ACC112 (cell line): ENCODE results near the gene UTP11.

Experiments
- H2AFZ ChIP-seq: fragments of 200-600 bp; sonication (generic); one replicate; pipeline ENCODE4 v1.6.0; 2017; ENCODE audit warnings: antibody characterized with exemption, low read length; ENCODE audit not compliant: unreplicated experiment
- H3K27ac ChIP-seq: fragments of 200-600 bp; sonication (generic); 2 replicates; pipeline ENCODE4 v1.5.1; 2014; ENCODE audit warnings: low read depth, mild to moderate bottlenecking, antibody characterized with exemption, low read length, moderate library complexity
- H3K27me3 ChIP-seq: fragments of 200-600 bp; sonication (generic); 2 replicates; pipeline ENCODE4 v1.6.1; 2014; ENCODE audit warnings: mild to moderate bottlenecking, antibody characterized with exemption, low read length, moderate library complexity, mixed read lengths; ENCODE audit not compliant: insufficient read depth
- H3K36me3 ChIP-seq: fragments of 200-600 bp; sonication (generic); 2 replicates; pipeline ENCODE4 v1.6.1; 2016; ENCODE audit warnings: mild to moderate bottlenecking, antibody characterized with exemption, low read length, moderate library complexity, mixed read lengths; ENCODE audit not compliant: insufficient read depth
- H3K4me1 ChIP-seq: fragments of 200-600 bp; sonication (generic); one replicate; pipeline ENCODE4 v1.6.1; 2016; ENCODE audit warnings: low read length, mixed read lengths; ENCODE audit not compliant: insufficient read depth, unreplicated experiment, control insufficient read depth
- H3K4me3 ChIP-seq: fragments of 200-600 bp; sonication (generic); 2 replicates; pipeline ENCODE4 v1.5.1; 2014; ENCODE audit warnings: mild to moderate bottlenecking, low read depth, low read length
- H3K79me2 ChIP-seq: fragments of 200-600 bp; sonication (generic); one replicate; pipeline ENCODE4 v1.6.0; 2016; ENCODE audit warnings: low read length; ENCODE audit not compliant: control insufficient read depth, unreplicated experiment, insufficient read depth

The UTP11 gene

DNA sequence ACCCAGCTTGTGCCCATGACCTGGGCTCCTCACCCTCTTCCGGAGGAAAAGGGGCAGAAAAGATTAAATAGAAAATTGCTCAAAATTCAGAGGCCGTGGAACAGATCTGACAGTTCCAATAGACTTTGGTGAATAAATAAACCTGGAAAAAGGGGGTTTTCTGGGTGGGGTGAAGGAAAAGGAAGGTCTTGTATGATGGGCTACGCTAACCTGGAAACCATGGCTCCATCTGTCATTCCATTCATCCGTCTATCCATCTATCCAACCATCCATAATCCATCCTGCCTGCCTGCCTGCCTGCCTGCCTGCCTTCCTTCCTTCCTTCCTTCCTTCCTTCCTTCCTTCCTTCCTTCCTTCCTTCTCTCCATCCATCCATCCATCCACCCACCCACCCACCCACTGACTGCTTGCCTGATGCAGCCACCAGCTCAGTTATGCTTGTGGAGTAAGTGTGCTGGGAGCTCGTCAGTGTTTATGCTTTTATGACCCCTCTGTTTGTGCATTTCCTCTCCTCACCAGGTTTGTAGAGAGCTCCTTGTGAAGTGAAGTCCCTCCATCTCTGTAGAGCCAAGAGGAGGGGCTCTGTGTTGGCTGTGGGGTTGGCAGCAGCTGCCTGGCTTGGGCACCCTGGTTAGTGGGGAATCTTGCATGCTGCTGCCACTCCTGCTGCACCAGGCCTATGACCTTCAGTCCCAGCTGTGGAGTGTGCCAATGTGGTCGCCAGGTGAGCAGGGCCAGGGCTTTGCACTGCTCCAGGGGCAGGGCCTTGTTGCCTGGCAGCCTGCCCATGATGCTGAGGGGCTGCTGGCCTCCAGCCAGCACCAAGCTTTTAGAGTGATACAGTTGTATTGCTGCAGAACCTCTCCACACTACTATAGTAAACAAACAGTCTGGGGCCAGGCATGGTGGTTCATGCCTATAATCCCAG is 50.1 kb downstream of the UTP11 start:
- H3K36me3 ChIP-seq = no peaks in the 10 kb centered on the region
- peaks cover 12% of the 10 kb centered on the region for H3K4me1 ChIP-seq
- H3K27me3 ChIP-seq = peaks cover 8% of the 10 kb centered on the region
- H3K27ac ChIP-seq = no peak overlapping the region
- H3K4me3 ChIP-seq = no peak overlapping the region
- no peaks in the 10 kb centered on the region for H3K79me2 ChIP-seq
- no peak overlapping the region for H2AFZ ChIP-seq

DNA sequence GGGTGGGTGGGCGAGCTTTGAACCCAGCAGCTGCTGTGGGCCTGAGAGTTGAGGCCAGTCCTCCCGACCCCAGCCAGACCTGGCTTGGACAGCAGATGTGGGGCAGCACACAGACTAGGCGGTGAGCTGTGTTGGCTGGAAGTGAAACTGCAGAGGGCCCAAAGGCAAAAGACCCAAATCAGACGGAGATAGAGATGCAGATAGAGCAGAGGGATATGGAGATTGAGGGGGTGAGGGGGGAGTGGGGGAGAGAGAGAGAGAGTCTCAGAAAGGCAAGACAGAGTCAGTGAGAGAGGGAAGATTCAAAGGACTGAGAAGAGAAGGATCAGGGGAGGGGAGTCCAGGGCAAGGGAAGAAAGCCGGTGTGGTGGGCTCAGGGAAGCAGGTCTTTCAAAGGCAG is 51.1 kb downstream of the UTP11 start:
- Histone ChIP-seq H3K27me3 (peaks cover 18% of the 10 kb centered on the region), H3K4me3 (no peak overlapping the region), H3K4me1 (peaks cover 12% of the 10 kb centered on the region), H3K79me2 (no peaks in the 10 kb centered on the region), H3K36me3 (no peaks in the 10 kb centered on the region), H2AFZ (no peak overlapping the region), H3K27ac (no peak overlapping the region)

DNA sequence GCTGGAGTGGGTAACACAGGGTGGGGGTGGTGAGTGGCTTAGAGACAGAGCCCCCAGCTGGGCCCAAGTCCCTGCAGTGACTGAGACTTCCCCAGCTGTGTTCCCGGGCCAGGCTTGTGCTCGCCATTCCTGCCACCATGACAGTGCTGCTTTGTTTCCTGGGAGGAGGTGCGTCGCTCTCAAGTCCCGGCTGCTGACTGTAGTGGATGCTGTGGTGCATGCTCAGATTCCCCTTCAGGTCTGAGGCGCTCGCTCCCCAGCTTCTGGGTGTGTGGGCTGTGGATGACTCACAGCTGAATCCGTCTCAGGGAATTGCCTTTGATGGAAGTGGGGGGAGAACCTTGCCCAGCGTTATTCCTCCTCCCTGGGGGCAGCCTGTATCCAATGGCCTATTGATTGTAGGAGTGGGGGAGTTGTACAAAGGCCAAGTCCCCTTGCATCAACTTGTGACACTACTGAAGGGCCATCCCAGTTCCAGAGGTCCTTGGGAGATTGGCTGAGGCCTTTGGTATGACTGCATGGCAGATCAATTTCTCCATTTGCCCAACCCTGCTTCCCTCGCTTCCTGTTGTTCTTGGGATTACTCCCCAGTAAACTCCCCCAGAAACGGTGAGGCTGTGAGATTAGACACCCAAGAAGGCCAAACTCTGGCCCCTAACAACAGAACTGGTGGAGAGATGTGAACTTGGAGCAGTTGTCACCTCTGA is 51.8 kb downstream of the UTP11 start:
- no peak overlapping the region for H2AFZ ChIP-seq
- peaks cover 12% of the 10 kb centered on the region for H3K4me1 ChIP-seq
- no peaks in the 10 kb centered on the region for H3K79me2 ChIP-seq
- H3K27ac ChIP-seq = no peak overlapping the region
- peaks cover 24% of the 10 kb centered on the region for H3K27me3 ChIP-seq
- H3K36me3 ChIP-seq = no peaks in the 10 kb centered on the region
- no peak overlapping the region for H3K4me3 ChIP-seq

DNA sequence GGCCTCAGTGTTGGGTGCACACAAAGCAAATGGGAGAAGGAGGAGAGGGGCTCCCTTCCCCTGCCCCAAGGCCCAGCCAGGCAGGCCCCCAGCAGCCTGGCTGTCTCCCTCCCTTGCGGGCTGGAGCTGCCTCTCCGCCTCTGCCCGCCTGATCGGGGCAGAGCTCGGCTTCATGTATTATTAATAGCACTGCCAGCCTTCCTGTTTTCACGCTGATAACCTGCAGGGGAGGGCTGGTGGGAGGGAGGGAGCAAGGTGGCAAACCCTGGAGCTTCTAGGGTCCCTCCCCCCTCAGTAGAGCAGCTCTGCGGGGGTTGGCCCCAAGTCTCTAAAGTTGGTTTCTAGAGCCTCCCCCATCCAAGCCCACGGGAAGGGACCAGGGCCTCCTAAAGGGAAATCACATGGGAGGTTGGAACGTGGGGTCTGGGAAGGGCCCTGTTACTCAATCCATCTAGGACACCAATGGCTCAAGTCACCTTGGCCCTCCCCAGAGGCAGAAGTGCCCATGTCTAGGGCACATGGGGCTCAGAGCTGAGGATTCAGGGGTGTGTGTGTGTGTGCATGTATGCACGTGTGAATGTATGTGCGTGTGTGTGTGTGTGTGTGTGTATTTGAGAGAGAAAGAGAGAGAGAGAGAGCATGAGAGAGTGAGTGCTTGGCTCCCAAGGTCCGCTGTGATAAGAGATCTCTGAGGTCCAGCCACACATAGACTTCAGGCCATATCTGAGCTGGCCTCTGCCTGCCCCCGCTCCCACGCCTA is 55.9 kb downstream of the UTP11 start:
- H3K4me3 ChIP-seq = no peak overlapping the region
- H3K36me3 ChIP-seq = no peaks in the 10 kb centered on the region
- no peaks in the 10 kb centered on the region for H3K79me2 ChIP-seq
- H3K27me3 ChIP-seq = peaks cover 64% of the 10 kb centered on the region
- no peak overlapping the region for H3K27ac ChIP-seq
- peaks cover 12% of the 10 kb centered on the region for H3K4me1 ChIP-seq
- no peak overlapping the region for H2AFZ ChIP-seq

DNA sequence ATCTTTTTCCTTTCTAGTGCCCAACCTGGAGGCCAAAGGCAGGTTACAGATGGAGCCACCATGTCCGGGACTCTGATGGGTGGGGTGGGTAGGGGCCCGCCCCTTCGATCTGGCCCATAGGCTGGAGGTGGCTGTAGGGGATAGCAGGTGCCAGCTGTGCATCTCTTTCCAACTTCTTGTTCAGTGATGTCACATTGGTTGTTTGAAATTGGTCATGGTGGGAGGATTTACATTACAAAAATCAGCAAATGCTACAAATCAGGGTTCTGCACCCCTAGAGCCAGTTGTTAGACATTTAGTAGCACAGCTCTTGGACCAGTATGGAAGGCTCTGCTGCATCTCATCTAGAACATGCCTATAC is 56.4 kb downstream of the UTP11 start:
- H3K27ac ChIP-seq = no peak overlapping the region
- H3K4me1 ChIP-seq = peaks cover 10% of the 10 kb centered on the region
- no peaks in the 10 kb centered on the region for H3K36me3 ChIP-seq
- no peak overlapping the region for H3K4me3 ChIP-seq
- peaks cover 69% of the 10 kb centered on the region for H3K27me3 ChIP-seq
- no peaks in the 10 kb centered on the region for H3K79me2 ChIP-seq
- no peak overlapping the region for H2AFZ ChIP-seq

DNA sequence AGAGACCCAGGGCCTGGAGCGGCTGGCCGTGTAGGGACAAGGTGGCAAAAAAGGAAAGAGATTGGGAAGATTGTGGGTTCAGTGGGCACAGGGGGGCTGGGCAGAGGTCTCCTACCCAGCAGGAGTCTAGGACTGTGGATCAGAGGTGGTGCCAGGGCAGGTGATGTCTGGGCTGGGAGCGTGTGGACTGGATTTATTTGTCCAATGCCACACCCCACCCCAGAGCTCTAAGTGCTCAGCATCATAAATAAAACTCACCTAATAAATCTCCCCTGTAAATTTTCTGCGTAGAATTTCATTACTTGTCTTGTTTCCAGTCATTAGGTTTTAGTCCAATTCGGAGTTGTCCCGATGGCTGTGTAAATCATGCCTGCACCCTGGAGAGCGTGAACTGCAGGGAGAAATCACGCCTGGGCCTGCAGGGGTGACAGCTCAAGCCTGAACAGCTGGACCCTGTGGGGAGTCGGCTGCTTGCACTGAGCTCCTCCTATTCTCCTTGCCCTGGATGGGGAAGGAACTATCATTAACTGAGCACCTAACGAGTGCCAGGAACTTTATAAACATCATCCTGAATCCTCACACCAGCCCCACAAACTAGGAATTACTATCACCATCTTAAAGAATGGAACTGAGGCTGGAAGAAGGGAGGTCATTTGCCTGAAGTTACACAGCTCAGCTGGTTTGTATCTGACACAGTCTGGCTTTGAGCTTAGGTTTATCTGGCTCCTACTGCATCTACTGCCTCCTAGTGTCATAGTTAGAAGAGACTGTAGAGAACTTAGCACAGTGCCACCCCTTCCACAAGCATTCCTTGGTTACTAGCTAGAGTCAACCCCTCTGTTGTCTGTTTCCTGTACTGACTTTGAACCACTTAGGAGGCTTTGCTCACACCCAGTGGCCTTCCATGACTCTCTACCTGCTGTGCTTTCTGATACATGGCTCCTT is 59.0 kb downstream of the UTP11 start:
- Histone ChIP-seq H2AFZ (no peak overlapping the region), H3K36me3 (no peaks in the 10 kb centered on the region), H3K79me2 (no peaks in the 10 kb centered on the region), H3K4me3 (no peak overlapping the region), H3K27me3 (peaks cover 89% of the 10 kb centered on the region), H3K4me1 (no peaks in the 10 kb centered on the region), H3K27ac (no peak overlapping the region)

DNA sequence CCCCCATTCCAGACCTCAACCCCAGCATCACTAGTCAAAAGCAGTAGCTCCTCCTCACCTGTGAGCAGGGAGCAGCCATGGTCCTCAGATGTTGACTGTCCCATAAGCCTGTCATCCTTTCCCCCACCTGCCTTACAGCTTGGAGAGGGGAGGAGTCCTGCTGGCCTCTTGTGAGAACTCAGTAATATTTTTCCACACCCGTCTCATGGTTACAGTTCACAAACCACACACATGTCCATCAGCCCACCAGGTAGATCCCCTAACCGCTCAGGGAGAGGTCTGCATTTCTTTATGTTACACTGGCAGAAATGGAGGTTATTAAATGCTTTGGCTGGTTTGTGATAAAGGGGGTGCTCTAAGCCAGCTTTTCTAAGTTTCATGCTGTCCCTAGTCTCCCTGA is 60.3 kb downstream of the UTP11 start:
- Histone ChIP-seq H2AFZ (no peak overlapping the region), H3K79me2 (no peaks in the 10 kb centered on the region), H3K27me3 (peaks cover 84% of the 10 kb centered on the region), H3K36me3 (no peaks in the 10 kb centered on the region), H3K4me1 (no peaks in the 10 kb centered on the region), H3K4me3 (no peak overlapping the region), H3K27ac (no peak overlapping the region)

DNA sequence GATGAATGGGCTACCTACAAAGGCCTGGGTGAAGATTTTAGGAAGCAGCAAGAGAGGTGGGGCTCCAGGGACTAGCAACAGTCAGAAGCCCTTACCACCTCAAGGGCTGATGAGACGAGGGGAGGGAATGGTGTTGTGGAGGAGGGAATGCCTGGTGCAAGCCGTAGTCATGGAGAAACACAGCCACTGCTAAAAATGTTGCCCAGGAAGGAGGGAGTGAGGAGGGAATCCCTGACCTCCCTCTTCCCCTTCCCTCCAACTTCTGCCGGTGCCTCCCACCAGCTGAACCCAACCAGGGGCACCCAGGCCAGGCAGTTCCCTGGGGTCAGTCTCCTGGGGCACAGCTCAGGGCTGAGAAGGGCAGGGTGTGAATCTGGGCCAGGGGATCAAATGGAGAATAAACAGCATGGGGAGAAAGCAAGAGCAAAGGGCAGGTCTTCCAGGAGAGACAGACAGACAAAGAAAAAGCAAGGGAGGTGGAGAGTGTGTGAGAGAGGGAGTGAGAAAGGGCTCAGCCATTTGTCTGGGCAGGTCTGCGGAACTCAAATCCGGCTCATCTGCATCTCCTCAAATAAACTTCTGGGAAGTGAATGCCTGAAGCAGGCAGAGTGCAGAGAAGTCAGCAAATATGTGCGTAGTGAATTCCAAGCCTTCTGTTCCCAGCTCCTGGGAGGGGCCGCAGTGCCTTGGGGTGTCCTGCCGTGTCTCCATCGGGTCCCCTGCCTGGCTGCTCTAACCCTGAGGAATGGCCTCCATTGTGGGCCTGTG is 61.2 kb downstream of the UTP11 start:
- Histone ChIP-seq H2AFZ (no peak overlapping the region), H3K36me3 (no peaks in the 10 kb centered on the region), H3K27ac (no peak overlapping the region), H3K4me3 (no peak overlapping the region), H3K79me2 (no peaks in the 10 kb centered on the region), H3K4me1 (no peaks in the 10 kb centered on the region), H3K27me3 (peaks cover 76% of the 10 kb centered on the region)

DNA sequence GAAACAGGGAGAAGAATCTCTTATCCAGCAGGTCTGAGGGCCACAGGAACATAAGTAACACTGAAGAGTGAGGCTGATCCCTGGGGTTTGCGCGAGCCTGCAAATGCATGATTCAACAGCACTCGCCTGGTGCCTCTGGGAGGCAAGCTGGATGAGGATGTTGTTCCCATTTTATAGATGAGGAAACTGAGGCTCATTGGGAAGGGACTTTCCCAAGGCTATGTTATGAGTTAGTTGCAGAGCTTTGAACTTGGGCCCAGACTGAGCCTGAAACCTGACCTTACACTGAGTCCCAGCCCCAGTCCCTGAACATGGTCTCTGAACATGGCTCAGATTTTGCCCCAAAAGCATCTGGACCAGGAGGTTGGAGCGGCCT is 61.8 kb downstream of the UTP11 start:
- H3K4me1 ChIP-seq = no peaks in the 10 kb centered on the region
- H3K27ac ChIP-seq = no peak overlapping the region
- H2AFZ ChIP-seq = no peak overlapping the region
- H3K27me3 ChIP-seq = peaks cover 74% of the 10 kb centered on the region
- no peaks in the 10 kb centered on the region for H3K36me3 ChIP-seq
- no peaks in the 10 kb centered on the region for H3K79me2 ChIP-seq
- H3K4me3 ChIP-seq = no peak overlapping the region
